ENCODE data around the gene ZNF607. TPM values are rescaled to one million over a fixed set of nuclear protein-coding genes. Genes with fewer than 3 reads are reported as not detected.
"Not testable (repeated sequence)": the region's sequence is repeated elsewhere in the genome, so short reads cannot be mapped to it uniquely, and the experiment has no call there.

ZNF607 gene
- total and polyA plus RNA-seq, 2 of the 8 experiments (the other 6 are each of a cell fraction or from before 2014, with no cell fraction given), result 6.7 to 15.9 TPM

- TF ChIP-seq RAD21 (IDR thresholded peaks at IDR 0.05 in 1 of 2, conservative IDR thresholded peaks at IDR 0.05 in 1 of 2; ENCODE audit: low read depth in 2 of 2, low read length in 2 of 2), result no peak
- TF ChIP-seq RXRA (IDR thresholded peaks at IDR 0.05; ENCODE audit: insufficient read depth, low read depth, low read length), result no peak
- TF ChIP-seq, protein P1, sequence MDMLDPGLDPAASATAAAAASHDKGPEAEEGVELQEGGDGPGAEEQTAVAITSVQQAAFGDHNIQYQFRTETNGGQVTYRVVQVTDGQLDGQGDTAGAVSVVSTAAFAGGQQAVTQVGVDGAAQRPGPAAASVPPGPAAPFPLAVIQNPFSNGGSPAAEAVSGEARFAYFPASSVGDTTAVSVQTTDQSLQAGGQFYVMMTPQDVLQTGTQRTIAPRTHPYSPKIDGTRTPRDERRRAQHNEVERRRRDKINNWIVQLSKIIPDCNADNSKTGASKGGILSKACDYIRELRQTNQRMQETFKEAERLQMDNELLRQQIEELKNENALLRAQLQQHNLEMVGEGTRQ (IDR thresholded peaks at IDR 0.05; ENCODE audit: low read length), result no peak
Observed at GRCh38 chr19:37763488-37763887, 43.9 kb upstream of the ZNF607 start (continued).

DNA sequence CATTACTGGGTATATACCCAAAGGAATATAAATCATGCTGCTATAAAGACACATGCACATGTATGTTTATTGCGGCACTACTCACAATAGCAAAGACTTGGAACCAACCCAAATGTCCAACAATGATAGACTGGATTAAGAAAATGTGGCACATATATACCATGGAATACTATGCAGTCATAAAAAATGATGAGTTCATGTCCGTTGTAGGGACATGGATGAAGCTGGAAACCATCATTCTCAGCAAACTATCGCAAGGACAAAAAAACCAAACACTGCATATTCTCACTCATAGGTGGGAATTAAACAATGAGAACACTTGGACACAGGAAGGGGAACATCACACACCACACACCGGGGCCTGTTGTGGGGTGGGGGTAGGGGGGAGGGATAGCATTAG, 38.1 kb upstream of the ZNF607 start:
- CTCF ChIA-PET (ENCODE audit: partially characterized antibody); H4K5ac ChIP-seq (ENCODE audit: insufficient read length, low read depth, low read length); H3K27ac ChIP-seq (ENCODE audit: low read depth, low read length); H2BK20ac ChIP-seq (ENCODE audit: low read length); H2BK15ac ChIP-seq (ENCODE audit: low read length); H3K56ac ChIP-seq (replicated peaks; ENCODE audit: insufficient read length, low read depth, low read length); H4K91ac ChIP-seq (replicated peaks; ENCODE audit: insufficient read length, low read length); H4K8ac ChIP-seq (ENCODE audit: extremely low read depth, insufficient read depth, low read length); H3K4me2 ChIP-seq (ENCODE audit: insufficient read depth in 1 of 2, low read depth in 2 of 2, low read length in 2 of 2); H2AFZ ChIP-seq (ENCODE audit: low read length); DNase-seq (ENCODE audit: low read depth in 1 of 2, low spot score in 2 of 2); H3K14ac ChIP-seq (ENCODE audit: insufficient read length); H2BK120ac ChIP-seq (replicated peaks; ENCODE audit: low read depth, low read length); H3K36me3 ChIP-seq (ENCODE audit: control insufficient read depth in 2 of 4, insufficient read depth in 4 of 4, low read length in 3 of 4); H3K4me1 ChIP-seq (replicated peaks in 1 of 4; ENCODE audit: control insufficient read depth in 3 of 4, insufficient read depth in 4 of 4, low read length in 3 of 4); H3K4ac ChIP-seq (replicated peaks; ENCODE audit: insufficient read length, low read depth, low read length); FAIRE-seq; H3K23ac ChIP-seq (ENCODE audit: insufficient read length); H3K18ac ChIP-seq (ENCODE audit: extremely low read depth, low read length); H2AK5ac ChIP-seq (ENCODE audit: low read depth, low read length); H3K4me3 ChIP-seq (ENCODE audit: extremely low read depth in 1 of 4, insufficient read depth in 2 of 4, low read depth in 3 of 4, low read length in 4 of 4); H2BK5ac ChIP-seq (ENCODE audit: low read depth, low read length); H3K79me1 ChIP-seq (ENCODE audit: low read depth, low read length); H3K27me3 ChIP-seq (replicated peaks in 1 of 4; ENCODE audit: control insufficient read depth in 3 of 4, extremely low read depth in 1 of 4, insufficient read depth in 3 of 4, low read length in 3 of 4); H3K79me2 ChIP-seq (ENCODE audit: control insufficient read depth in 1 of 2, insufficient read depth in 2 of 2, low read length in 2 of 2); H3K9ac ChIP-seq (replicated peaks in 1 of 4; ENCODE audit: extremely low read depth in 1 of 4, low read depth in 3 of 4, low read length in 3 of 4); H2BK12ac ChIP-seq (ENCODE audit: low read depth, low read length); H3K9me3 ChIP-seq (ENCODE audit: insufficient read depth in 2 of 2, low read depth in 1 of 2, low read length in 1 of 2); POLR2A ChIA-PET (ENCODE audit: partially characterized antibody); H4K20me1 ChIP-seq (replicated peaks in 1 of 2; ENCODE audit: control insufficient read depth in 1 of 2, insufficient read depth in 2 of 2, low read length in 2 of 2); H3K23me2 ChIP-seq (ENCODE audit: low read depth, low read length): not testable (repeated sequence)
- WGBS, 2 experiments (ENCODE audit: extremely low coverage in 1 of 2, insufficient coverage in 1 of 2, insufficient read length in 1 of 2, insufficient replicate concordance in 2 of 2, low coverage in 1 of 2, low lambda C conversion rate in 2 of 2, missing lambda C conversion rate in 1 of 2), result 82% methylated on average over 4 of the region's 4 CpGs; no CpG with 5 or more reads in 1 of the 2 experiments
